K562 (cell line): ENCODE measurements around the gene NOD2. TPM values are rescaled to one million over a fixed set of nuclear protein-coding genes. Genes with fewer than 3 reads are reported as not detected.

Experiments
- BMI1 ChIP-seq: fragments of 150-350 bp; IDR thresholded peaks from 2 replicates; pipeline ENCODE4 v1.6.1; 2014; ENCODE audit warnings: low read length
- HOMEZ ChIP-seq: fragments of 250-450 bp; sonication (Bioruptor Pico); IDR thresholded peaks from 2 replicates; pipeline ENCODE4 v1.4.0; 2020; ENCODE audit warnings: mild to moderate bottlenecking, moderate library complexity
- PKNOX1 ChIP-seq: fragments of 450-650 bp; IDR thresholded peaks from 2 replicates; pipeline ENCODE4 v1.6.1; 2016
- SMARCC2 ChIP-seq: fragments of 450-650 bp; IDR thresholded peaks from 2 replicates; pipeline ENCODE4 v1.6.1; 2017; ENCODE audit warnings: antibody characterized with exemption, moderate library complexity, mild to moderate bottlenecking, low read depth
- TEAD1 ChIP-seq, 2 experiments: fragments of 450-650 bp in 1 of 2; sonication (generic) in 1 of 2; formaldehyde crosslinking; IDR thresholded peaks; 2 replicates each; pipeline versions ENCODE4 v1.4.0 to v1.8.0; 2020 to 2022; ENCODE audit warnings: mild to moderate bottlenecking in 2 of 2, missing genetic modification reagents in 1 of 2
- ZNF347 ChIP-seq: fragments of 450-650 bp; formaldehyde crosslinking; IDR thresholded peaks from 2 replicates; pipeline ENCODE4 v1.4.0; 2020; ENCODE audit warnings: low read depth, mild to moderate bottlenecking, moderate library complexity
- ZNF57 ChIP-seq: fragments of 450-650 bp; formaldehyde crosslinking; IDR thresholded peaks from 2 replicates; pipeline ENCODE4 v1.4.0; 2020; ENCODE audit warnings: mild to moderate bottlenecking, moderate library complexity
- ZNF696 ChIP-seq: fragments of 250-450 bp; sonication (Bioruptor Pico); conservative IDR thresholded peaks from 2 replicates; pipeline ENCODE4 v1.4.0; 2020; ENCODE audit warnings: mild to moderate bottlenecking, moderate library complexity
- microRNA-seq: library from miRNA; unstranded; fragments of <30 nt; microRNA quantifications from one replicate; pipeline ENCODE4, GENCODE V29; 2018; ENCODE audit warnings: borderline microRNAs expressed
- polyA plus RNA-seq, 8 experiments: library from polyadenylated mRNA; depleted of rRNA in 4 of 8; stranded (reverse) in 5 of 8; unstranded in 3 of 8; fragments of >200 nt; fragmentation: Nextera tagmentation in 2 of 8; fragmentation: Illumina TruSeq in 1 of 8; extraction: Ambion mirVana in 2 of 8; extraction: Trizol in 1 of 8; gene quantifications; 2 replicates each; pipeline versions ENCODE4 v1.2.1 to v1.2.3, GENCODE V29; 2011 to 2014; ENCODE audit warnings: inconsistent platforms in 1 of 8, missing spikeins in 1 of 8
- small RNA-seq: library from RNA; depleted of rRNA; stranded (forward); fragments of <200 nt; gene quantifications from one replicate; pipeline ENCODE3, GENCODE V24; 2014
- total RNA-seq, 7 experiments: library from RNA; depleted of rRNA in 6 of 7; stranded (reverse); fragments of >200 nt in 6 of 7; fragmentation: Illumina TruSeq in 2 of 7; extraction: Trizol in 2 of 7; gene quantifications; 2 replicates each; pipeline versions ENCODE4 v1.2.1 to v1.2.3, GENCODE V29; 2011 to 2021; ENCODE audit warnings: low replicate concordance in 1 of 7

Gene NOD2
- total and polyA plus RNA-seq, 9 of the 15 experiments (the other 6 are each of a cell fraction or from before 2014, with no cell fraction given) = 0.04 TPM; not detected in 8

DNA sequence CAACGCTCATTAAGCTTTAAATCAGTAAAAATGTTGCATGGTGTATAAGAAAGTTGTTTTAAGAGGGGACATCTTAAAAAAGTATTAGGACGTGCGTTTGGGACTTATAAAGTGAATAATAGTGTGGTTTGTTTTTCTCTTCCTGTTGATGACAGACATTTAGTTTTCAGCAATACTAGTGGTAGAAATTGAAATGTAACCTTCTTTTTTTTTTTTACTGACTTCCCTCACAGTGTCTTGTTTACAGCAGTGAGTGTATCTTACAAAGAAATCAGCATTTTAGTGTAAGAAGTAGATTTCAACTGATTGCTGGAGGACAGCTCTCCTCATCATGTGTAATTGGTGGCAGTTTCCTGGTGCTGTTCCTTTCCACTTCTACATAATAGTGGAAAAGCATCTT lies 88.1 kb downstream of the NOD2 start (continued):
- no peak for TF ChIP-seq HOMEZ
- no peak for TF ChIP-seq TEAD1 (CRISPR knock-in tag; IDR thresholded peaks at IDR 0.05)
- TF ChIP-seq ZNF347 = no peak
- TF ChIP-seq SMARCC2 = no peak
- no peak for TF ChIP-seq BMI1
- no peak for TF ChIP-seq ZNF696
- TF ChIP-seq ZNF57 (CRISPR knock-in tag) = no peak
- no peak for TF ChIP-seq PKNOX1

Small RNA genes within 50 kb of the gene (microRNA-seq; reads per million reads assigned to microRNA genes)
- not detected for gene MIR3181

Small RNA genes within 50 kb of the gene (small RNA-seq; reads per million reads assigned to genes)
- not detected for gene MIR3181

Other genes starting within 250 kb of the NOD2 start
- gene NKD1, start 145.2 kb upstream of the NOD2 start, total RNA-seq (2014; rRNA removed) = 0.04 and 0.18 TPM in 2 replicates
- under 0.01 TPM in 2 replicates for gene NKD1, start 145.2 kb upstream of the NOD2 start, total RNA-seq (2014; rRNA removed; fragmentation: Illumina TruSeq; extraction: Trizol)
- gene NKD1, start 145.2 kb upstream of the NOD2 start, total RNA-seq (2015; rRNA removed; fragmentation: Illumina TruSeq; extraction: Trizol) = 0.07 and 0.08 TPM in 2 replicates
- gene NKD1, start 145.2 kb upstream of the NOD2 start, total RNA-seq (2021) = 0.22 and 0.24 TPM in 2 replicates
- under 0.01 and 0.11 TPM in 2 replicates for gene NKD1, start 145.2 kb upstream of the NOD2 start, polyA plus RNA-seq (2011; rRNA removed)
- gene NKD1, start 145.2 kb upstream of the NOD2 start, polyA plus RNA-seq (2014; fragmentation: Illumina TruSeq; extraction: Trizol) = 0.01 and 0.07 TPM in 2 replicates
- not detected for gene NKD1, start 145.2 kb upstream of the NOD2 start, polyA plus RNA-seq (2014; fragmentation: Nextera tagmentation; extraction: Ambion mirVana)
- 0.04 TPM in 1 of 2 replicates, not detected in the other for gene NKD1, start 145.2 kb upstream of the NOD2 start, polyA plus RNA-seq (2014; rRNA removed)
- gene SNX20, start 12.3 kb upstream of the NOD2 start, total RNA-seq (2014; rRNA removed) = not detected in 2 replicates
- gene SNX20, start 12.3 kb upstream of the NOD2 start, total RNA-seq (2014; rRNA removed; fragmentation: Illumina TruSeq; extraction: Trizol) = not detected in 2 replicates
- 0.04 TPM in 2 replicates for gene SNX20, start 12.3 kb upstream of the NOD2 start, total RNA-seq (2015; rRNA removed; fragmentation: Illumina TruSeq; extraction: Trizol)
- 0.07 and 0.13 TPM in 2 replicates for gene SNX20, start 12.3 kb upstream of the NOD2 start, total RNA-seq (2021)
- not detected in 2 replicates for gene SNX20, start 12.3 kb upstream of the NOD2 start, polyA plus RNA-seq (2011; rRNA removed)
- not detected in 2 replicates for gene SNX20, start 12.3 kb upstream of the NOD2 start, polyA plus RNA-seq (2014; fragmentation: Illumina TruSeq; extraction: Trizol)
- gene SNX20, start 12.3 kb upstream of the NOD2 start, polyA plus RNA-seq (2014; fragmentation: Nextera tagmentation; extraction: Ambion mirVana) = not detected
- gene SNX20, start 12.3 kb upstream of the NOD2 start, polyA plus RNA-seq (2014; rRNA removed) = not detected in 2 replicates
- 3.6 and 5.4 TPM in 2 replicates for gene CYLD, start 48.5 kb downstream of the NOD2 start, total RNA-seq (2014; rRNA removed)
- gene CYLD, start 48.5 kb downstream of the NOD2 start, total RNA-seq (2014; rRNA removed; fragmentation: Illumina TruSeq; extraction: Trizol) = 6.8 and 7.6 TPM in 2 replicates
- gene CYLD, start 48.5 kb downstream of the NOD2 start, total RNA-seq (2015; rRNA removed; fragmentation: Illumina TruSeq; extraction: Trizol) = 4.2 and 4.8 TPM in 2 replicates
- gene CYLD, start 48.5 kb downstream of the NOD2 start, total RNA-seq (2021) = 6.2 and 6.4 TPM in 2 replicates
- 3.7 and 7.4 TPM in 2 replicates for gene CYLD, start 48.5 kb downstream of the NOD2 start, polyA plus RNA-seq (2011; rRNA removed)
- 5.3 and 5.8 TPM in 2 replicates for gene CYLD, start 48.5 kb downstream of the NOD2 start, polyA plus RNA-seq (2014; fragmentation: Illumina TruSeq; extraction: Trizol)
- 1 to 10 TPM; 4.3 to 5.2 TPM for gene CYLD, start 48.5 kb downstream of the NOD2 start, polyA plus RNA-seq (2014; fragmentation: Nextera tagmentation; extraction: Ambion mirVana)
- 2.8 and 3.4 TPM in 2 replicates for gene CYLD, start 48.5 kb downstream of the NOD2 start, polyA plus RNA-seq (2014; rRNA removed)